Right atrium auricular region (tissue), 2 donors: ENCODE measurements around the gene SULT1B1. TPM values are rescaled to one million over a fixed set of nuclear protein-coding genes. Genes with fewer than 3 reads are reported as not detected.
"Not testable (repeated sequence)": the region's sequence is repeated elsewhere in the genome, so short reads cannot be mapped to it uniquely, and the experiment has no call there.

Experiments
- DNase-seq: peaks from one replicate; pipeline ENCODE4 v3.0.0-alpha.2; 2019; ENCODE audit warnings: low spot score
- H3K27ac ChIP-seq, 2 donors: fragments of 200-600 bp; sonication (generic); 1 replicate in 1 of 2; 2 replicates in 1 of 2; pipeline ENCODE4 v1.5.1; 2016 to 2019
- H3K27me3 ChIP-seq, 2 donors: fragments of 200-600 bp; sonication (generic); one replicate each; pipeline versions ENCODE4 v1.5.1 to v1.6.0; 2017 to 2019
- H3K36me3 ChIP-seq: fragments of 200-600 bp; sonication (generic); one replicate; pipeline ENCODE4 v1.5.1; 2016
- H3K4me1 ChIP-seq, 2 donors: fragments of 200-600 bp; sonication (generic); one replicate each; pipeline versions ENCODE4 v1.5.1 to v1.6.0; 2017 to 2019
- H3K4me3 ChIP-seq, 2 donors: fragments of 200-600 bp; sonication (generic); 1 replicate in 1 of 2; 2 replicates in 1 of 2; pipeline ENCODE4 v1.5.1; 2017 to 2019; ENCODE audit warnings: mild to moderate bottlenecking in 1 of 2, moderate library complexity in 1 of 2
- H3K9me3 ChIP-seq, 2 donors: fragments of 200-600 bp; sonication (generic); one replicate each; pipeline ENCODE4 v1.5.1; 2019
- CTCF ChIP-seq, 2 donors: fragments of 200-600 bp; sonication (generic); IDR thresholded peaks; one replicate each; pipeline ENCODE4 v1.5.1; 2019; ENCODE audit warnings: antibody characterized with exemption in 2 of 2
- total RNA-seq, 2 donors: library from RNA; depleted of rRNA; stranded (reverse); fragments of >200 nt; gene quantifications; one replicate each; pipeline ENCODE4 v1.1.0, GENCODE V29; 2016

Gene SULT1B1
- total RNA-seq, 2 donors from 2014 or later, result 0.67 to 1.5 TPM

GRCh38 chr4:69775321-69775867 is 15.0 kb upstream of the SULT1B1 start:
- H3K9me3 ChIP-seq, result no peaks in the 10 kb centered on the region
- no peaks in the 10 kb centered on the region for H3K27me3 ChIP-seq
- no peak overlapping the region for H3K4me3 ChIP-seq
- H3K36me3 ChIP-seq, result no peaks in the 10 kb centered on the region
- H3K27ac ChIP-seq, result no peak overlapping the region
- TF ChIP-seq CTCF (IDR thresholded peaks at IDR 0.05), result no peak
- no peaks in the 10 kb centered on the region for H3K4me1 ChIP-seq
- DNase-seq, result no peak

DNA sequence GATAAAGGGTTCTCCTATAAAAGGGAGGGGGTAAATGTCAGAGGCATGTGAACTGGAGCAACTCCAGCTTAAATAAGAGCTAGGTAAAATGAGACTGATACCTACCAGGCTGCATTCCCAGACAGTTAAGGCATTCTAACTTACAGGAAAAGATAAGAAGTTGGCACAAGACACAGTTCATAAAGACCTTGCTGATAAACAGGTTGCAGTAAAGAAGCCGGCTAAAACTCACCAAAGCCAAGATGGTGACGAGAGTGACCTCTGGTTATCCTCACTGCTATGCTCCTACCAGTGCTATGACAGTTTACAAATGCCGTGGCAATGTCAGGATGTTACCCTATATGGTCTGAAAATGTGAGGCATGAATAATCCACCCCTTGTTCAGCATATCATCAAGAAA is 13.1 kb upstream of the SULT1B1 start:
- Histone ChIP-seq H3K4me1 (no peaks in the 10 kb centered on the region), H3K27me3 (no peaks in the 10 kb centered on the region), H3K9me3 (no peaks in the 10 kb centered on the region), H3K36me3 (no peaks in the 10 kb centered on the region), H3K4me3 (no peak overlapping the region), H3K27ac (no peak overlapping the region)
- DNase-seq, result no peak
- TF ChIP-seq CTCF (IDR thresholded peaks at IDR 0.05), result no peak

GRCh38 chr4:69768554-69768953 is 8.1 kb upstream of the SULT1B1 start:
- H3K27me3 ChIP-seq, DNase-seq, H3K36me3 ChIP-seq, H3K4me3 ChIP-seq, H3K27ac ChIP-seq, H3K9me3 ChIP-seq, H3K4me1 ChIP-seq: not testable (repeated sequence)

DNA sequence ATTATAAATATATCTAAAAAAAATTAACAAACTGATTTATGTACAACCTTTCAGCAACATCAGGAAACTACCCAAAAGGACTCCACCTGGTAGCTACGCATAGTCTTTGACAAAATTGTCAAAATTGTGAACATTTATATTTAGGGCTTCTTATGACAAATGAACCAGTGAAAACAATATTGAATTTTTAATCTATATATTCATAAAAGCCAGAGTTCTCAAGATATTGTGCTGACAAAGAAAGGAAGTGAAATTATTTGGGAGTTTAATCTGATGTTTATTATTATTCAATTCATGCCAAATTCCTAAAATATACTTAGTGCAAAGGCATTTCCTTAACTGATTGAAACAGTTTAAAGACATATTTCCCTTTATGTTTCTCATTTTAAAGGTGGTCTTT is 5.3 kb upstream of the SULT1B1 start:
- H3K4me3 ChIP-seq, result no peak overlapping the region
- no peak for TF ChIP-seq CTCF (IDR thresholded peaks at IDR 0.05)
- DNase-seq, result no peak

GRCh38 chr4:69764311-69764710 is 3.9 kb upstream of the SULT1B1 start:
- no peak for TF ChIP-seq CTCF (IDR thresholded peaks at IDR 0.05)

More for the DNA sequence above, 5.3 kb upstream of the SULT1B1 start:
- H3K36me3 ChIP-seq, result no peaks in the 10 kb centered on the region
- no peaks in the 10 kb centered on the region for H3K4me1 ChIP-seq
- no peaks in the 10 kb centered on the region for H3K9me3 ChIP-seq
- H3K27ac ChIP-seq, result no peak overlapping the region
- H3K27me3 ChIP-seq, result no peaks in the 10 kb centered on the region

DNA sequence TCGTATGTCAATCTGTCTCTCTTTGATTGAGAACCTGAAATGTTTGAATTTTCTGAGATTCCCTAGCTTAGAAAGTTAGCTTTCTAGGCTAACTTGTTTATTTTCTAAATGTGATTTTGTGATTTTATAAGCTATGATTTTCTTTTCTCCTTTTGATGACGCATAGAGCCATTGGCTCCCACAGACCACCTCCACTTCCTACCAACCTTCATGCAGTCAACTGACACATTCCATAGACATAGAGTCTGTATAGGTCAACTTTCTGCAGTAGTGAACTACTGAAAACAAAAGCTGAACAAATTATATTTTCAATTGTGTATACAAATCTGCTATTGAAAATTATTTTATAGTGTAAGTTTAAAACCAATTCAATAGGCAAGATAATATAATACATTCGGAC is 2.8 kb upstream of the SULT1B1 start:
- Histone ChIP-seq H3K36me3 (no peaks in the 10 kb centered on the region), H3K4me3 (no peak overlapping the region), H3K4me1 (no peaks in the 10 kb centered on the region), H3K27ac (no peak overlapping the region), H3K9me3 (no peaks in the 10 kb centered on the region), H3K27me3 (no peaks in the 10 kb centered on the region)
- no peak for TF ChIP-seq CTCF (IDR thresholded peaks at IDR 0.05)
- no peak for DNase-seq

More at GRCh38 chr4:69764311-69764710, 3.9 kb upstream of the SULT1B1 start:
- H3K36me3 ChIP-seq, result no peaks in the 10 kb centered on the region
- DNase-seq, result no peak
- no peaks in the 10 kb centered on the region for H3K27me3 ChIP-seq
- H3K4me3 ChIP-seq, result no peak overlapping the region
- no peak overlapping the region for H3K27ac ChIP-seq
- no peaks in the 10 kb centered on the region for H3K9me3 ChIP-seq
- H3K4me1 ChIP-seq, result no peaks in the 10 kb centered on the region
